ENCODE results near the gene MTUS2. TPM values are rescaled to one million over a fixed set of nuclear protein-coding genes. Genes with fewer than 3 reads are reported as not detected.

The MTUS2 gene
- total RNA-seq, 1 experiment from 2014 or later, result 0.11 TPM

GRCh38 chr13:29438769-29439168 is 618.6 kb downstream of the MTUS2 start:
- no peak for DNase-seq (ENCODE audit: low spot score)
- Histone ChIP-seq H3K4me3 (ENCODE audit: low read depth, low read length, poor library complexity, severe bottlenecking) (no peak overlapping the region), H3K27me3 (replicated peaks; ENCODE audit: insufficient read depth, low read depth, low read length, poor library complexity) (no peaks in the 10 kb centered on the region), H3K36me3 (ENCODE audit: insufficient read depth, low read length, poor library complexity, severe bottlenecking) (no peaks in the 10 kb centered on the region), H3K27ac (ENCODE audit: low read depth, low read length, poor library complexity, severe bottlenecking) (no peak overlapping the region), H3K9me3 (ENCODE audit: low read depth, low read length, poor library complexity, severe bottlenecking) (no peaks in the 10 kb centered on the region), H3K4me1 (ENCODE audit: insufficient read depth, low read length, poor library complexity, severe bottlenecking) (no peaks in the 10 kb centered on the region)
- intact Hi-C loops (cut with micrococcal nuclease; ENCODE audit: unreplicated experiment), result no loop called here
- POLR2A ChIA-PET (ENCODE audit: low non-redundant PET), result no interaction called here
- TF ChIP-seq, protein P1, sequence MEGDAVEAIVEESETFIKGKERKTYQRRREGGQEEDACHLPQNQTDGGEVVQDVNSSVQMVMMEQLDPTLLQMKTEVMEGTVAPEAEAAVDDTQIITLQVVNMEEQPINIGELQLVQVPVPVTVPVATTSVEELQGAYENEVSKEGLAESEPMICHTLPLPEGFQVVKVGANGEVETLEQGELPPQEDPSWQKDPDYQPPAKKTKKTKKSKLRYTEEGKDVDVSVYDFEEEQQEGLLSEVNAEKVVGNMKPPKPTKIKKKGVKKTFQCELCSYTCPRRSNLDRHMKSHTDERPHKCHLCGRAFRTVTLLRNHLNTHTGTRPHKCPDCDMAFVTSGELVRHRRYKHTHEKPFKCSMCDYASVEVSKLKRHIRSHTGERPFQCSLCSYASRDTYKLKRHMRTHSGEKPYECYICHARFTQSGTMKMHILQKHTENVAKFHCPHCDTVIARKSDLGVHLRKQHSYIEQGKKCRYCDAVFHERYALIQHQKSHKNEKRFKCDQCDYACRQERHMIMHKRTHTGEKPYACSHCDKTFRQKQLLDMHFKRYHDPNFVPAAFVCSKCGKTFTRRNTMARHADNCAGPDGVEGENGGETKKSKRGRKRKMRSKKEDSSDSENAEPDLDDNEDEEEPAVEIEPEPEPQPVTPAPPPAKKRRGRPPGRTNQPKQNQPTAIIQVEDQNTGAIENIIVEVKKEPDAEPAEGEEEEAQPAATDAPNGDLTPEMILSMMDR (conservative IDR thresholded peaks at IDR 0.05; ENCODE audit: low read depth, low read length), result no peak
- TF ChIP-seq EZH2 (IDR thresholded peaks at IDR 0.05; ENCODE audit: borderline replicate concordance, low read depth, low read length, poor library complexity, severe bottlenecking), result no peak
- BruUV-seq (replicated peaks), result no TSS peak
- CTCF ChIA-PET, result no interaction called here

DNA sequence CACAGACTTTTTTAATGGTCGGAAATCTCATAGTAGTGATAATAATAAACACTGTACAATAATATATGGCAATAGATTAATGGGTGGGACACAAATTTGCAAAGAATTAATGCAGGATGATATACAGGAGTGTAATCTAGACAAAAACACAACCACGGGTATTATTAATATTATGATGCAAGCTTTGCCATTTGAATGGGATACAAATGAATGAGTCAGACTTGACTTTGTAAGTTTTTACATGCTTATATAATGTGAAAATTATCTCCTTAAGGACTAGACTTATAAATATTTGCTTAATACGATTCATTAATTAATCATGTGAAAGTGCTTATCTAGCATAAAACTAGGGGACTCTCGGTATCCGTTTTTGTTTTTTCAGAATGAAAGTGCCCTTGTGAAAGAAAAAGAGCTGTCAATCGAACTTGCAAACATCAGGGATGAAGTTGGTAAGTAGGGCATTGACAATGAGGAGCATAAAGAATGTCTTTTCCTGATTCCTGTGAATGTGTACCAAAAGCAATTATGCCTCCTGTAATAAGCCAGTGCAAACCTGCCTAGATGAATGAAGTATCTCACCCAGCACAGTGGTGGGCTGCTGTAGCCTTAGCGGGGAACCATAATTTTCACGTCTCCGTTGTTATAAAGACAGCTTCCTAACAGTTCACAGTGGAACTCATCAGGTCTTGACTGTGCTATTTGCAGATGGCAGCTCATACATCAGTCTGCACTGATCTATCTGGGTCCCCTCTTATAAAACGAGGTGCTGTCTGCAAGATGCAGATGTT is 619.7 kb downstream of the MTUS2 start:
- intact Hi-C loops (cut with micrococcal nuclease; ENCODE audit: unreplicated experiment), result no loop called here
- no peaks in the 10 kb centered on the region for H3K9me3 ChIP-seq (ENCODE audit: low read depth, low read length, poor library complexity, severe bottlenecking)
- BruUV-seq (replicated peaks), result no TSS peak
- no peaks in the 10 kb centered on the region for H3K27me3 ChIP-seq (replicated peaks; ENCODE audit: insufficient read depth, low read depth, low read length, poor library complexity)
- no peak overlapping the region for H3K27ac ChIP-seq (ENCODE audit: low read depth, low read length, poor library complexity, severe bottlenecking)
- DNase-seq (ENCODE audit: low spot score), result no peak
- H3K4me1 ChIP-seq (ENCODE audit: insufficient read depth, low read length, poor library complexity, severe bottlenecking), result no peaks in the 10 kb centered on the region
- no peak overlapping the region for H3K4me3 ChIP-seq (ENCODE audit: low read depth, low read length, poor library complexity, severe bottlenecking)
- ChIA-PET POLR2A (ENCODE audit: low non-redundant PET) (no interaction called here), CTCF (no interaction called here)
- no peaks in the 10 kb centered on the region for H3K36me3 ChIP-seq (ENCODE audit: insufficient read depth, low read length, poor library complexity, severe bottlenecking)
- TF ChIP-seq EZH2 (IDR thresholded peaks at IDR 0.05; ENCODE audit: borderline replicate concordance, low read depth, low read length, poor library complexity, severe bottlenecking), result no peak
- TF ChIP-seq, protein P1 (conservative IDR thresholded peaks at IDR 0.05; ENCODE audit: low read depth, low read length), result no peak

- intact Hi-C loops (cut with micrococcal nuclease; ENCODE audit: unreplicated experiment), result no loop called here
- DNase-seq (ENCODE audit: low spot score), result no peak
- ChIA-PET POLR2A (ENCODE audit: low non-redundant PET) (no interaction called here), CTCF (no interaction called here)
- H3K27me3 ChIP-seq (replicated peaks; ENCODE audit: insufficient read depth, low read depth, low read length, poor library complexity), result peaks cover under 1% of the 10 kb centered on the region
- H3K36me3 ChIP-seq (ENCODE audit: insufficient read depth, low read length, poor library complexity, severe bottlenecking), result no peaks in the 10 kb centered on the region
- no peaks in the 10 kb centered on the region for H3K9me3 ChIP-seq (ENCODE audit: low read depth, low read length, poor library complexity, severe bottlenecking)
- H3K27ac ChIP-seq (ENCODE audit: low read depth, low read length, poor library complexity, severe bottlenecking), result no peak overlapping the region
- TF ChIP-seq EZH2 (IDR thresholded peaks at IDR 0.05; ENCODE audit: borderline replicate concordance, low read depth, low read length, poor library complexity, severe bottlenecking), result no peak
- TF ChIP-seq, protein P1 (conservative IDR thresholded peaks at IDR 0.05; ENCODE audit: low read depth, low read length), result no peak
- BruUV-seq (replicated peaks), result no TSS peak
- H3K4me1 ChIP-seq (ENCODE audit: insufficient read depth, low read length, poor library complexity, severe bottlenecking), result no peaks in the 10 kb centered on the region
- H3K4me3 ChIP-seq (ENCODE audit: low read depth, low read length, poor library complexity, severe bottlenecking), result no peak overlapping the region
Observed at GRCh38 chr13:29441306-29441705, 621.2 kb downstream of the MTUS2 start.
